Left renal cortex interstitium (tissue), 4 donors: ENCODE measurements around the gene PRDM16. TPM values are rescaled to one million over a fixed set of nuclear protein-coding genes. Genes with fewer than 3 reads are reported as not detected.

Experiments used
- DNase-seq, 4 donors: peaks; one replicate each; pipeline ENCODE4 v3.0.0-alpha.2; 2013; ENCODE audit warnings: low read depth in 4 of 4, low spot score in 2 of 4, missing footprints in 1 of 4
- polyA plus RNA-seq, 4 donors: library from polyadenylated mRNA; unstranded; fragments of 120-200 nt; gene quantifications; one replicate each; pipeline ENCODE4 v1.2.1, GENCODE V29; 2013; ENCODE audit not compliant: insufficient read length in 4 of 4

Gene PRDM16
- polyA plus RNA-seq, 4 donors: 4.9 to 12.5 (median 7.0) TPM

DNA sequence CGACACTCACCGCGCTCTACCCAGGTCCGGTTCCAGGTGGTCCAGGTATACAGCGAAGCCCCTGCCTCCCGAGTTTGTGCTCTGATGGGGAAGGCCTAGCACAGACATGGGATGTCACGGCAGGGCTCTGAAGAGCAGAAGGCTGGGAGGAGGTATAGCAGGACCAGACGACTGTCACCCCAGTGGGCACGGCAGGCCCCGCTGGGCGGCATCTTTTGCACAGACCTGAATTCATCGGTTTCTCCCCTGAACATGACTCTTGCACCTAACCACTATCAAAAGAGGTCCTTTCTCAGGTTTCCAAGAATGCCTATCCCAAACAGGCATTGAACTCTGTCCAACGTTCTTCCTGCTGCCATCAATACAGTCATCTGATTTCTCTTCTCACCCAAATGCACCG, 416.0 kb downstream of the PRDM16 start:
- no peak for DNase-seq

Other genes with a start within 250 kb of the PRDM16 start
- gene ACTRT2, start 47.7 kb upstream of the PRDM16 start, polyA plus RNA-seq: not detected